GM19193 (cell line): ENCODE data around the gene CYFIP1.

Experiments used
- POLR2A ChIP-seq: IDR thresholded peaks from 4 replicates; pipeline ENCODE4 v1.6.1; 2011; ENCODE audit not compliant: insufficient read depth, insufficient read length; ENCODE audit errors: extremely low read depth

Gene CYFIP1

GRCh38 chr15:22944651-22945050 lies 35.5 kb downstream of the CYFIP1 start:
- TF ChIP-seq POLR2A: no peak

DNA sequence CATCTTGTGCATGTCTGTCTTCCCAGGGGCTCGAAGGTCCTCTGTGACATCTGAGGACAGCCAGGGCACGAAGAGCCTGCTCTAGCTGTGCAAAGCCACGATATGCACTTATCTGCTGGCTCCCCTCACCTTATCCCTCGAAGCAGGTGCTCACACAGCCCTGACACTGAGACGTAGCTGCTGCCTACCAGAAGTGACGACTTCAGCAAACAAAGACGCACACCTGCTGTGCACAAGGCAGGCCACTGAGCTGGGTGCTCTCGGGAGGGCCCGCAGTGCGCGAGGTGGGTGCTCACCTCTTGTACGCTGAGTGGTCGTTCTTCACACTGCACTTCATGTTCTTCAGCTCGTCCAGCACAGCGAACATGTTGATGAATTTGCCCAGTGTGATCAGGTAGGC lies 37.3 kb downstream of the CYFIP1 start:
- TF ChIP-seq POLR2A: no peak

- no peak for TF ChIP-seq POLR2A
Observed at GRCh38 chr15:22942306-22942855, 37.8 kb downstream of the CYFIP1 start.

GRCh38 chr15:22941179-22941578 lies 39.0 kb downstream of the CYFIP1 start:
- TF ChIP-seq POLR2A: no peak

DNA sequence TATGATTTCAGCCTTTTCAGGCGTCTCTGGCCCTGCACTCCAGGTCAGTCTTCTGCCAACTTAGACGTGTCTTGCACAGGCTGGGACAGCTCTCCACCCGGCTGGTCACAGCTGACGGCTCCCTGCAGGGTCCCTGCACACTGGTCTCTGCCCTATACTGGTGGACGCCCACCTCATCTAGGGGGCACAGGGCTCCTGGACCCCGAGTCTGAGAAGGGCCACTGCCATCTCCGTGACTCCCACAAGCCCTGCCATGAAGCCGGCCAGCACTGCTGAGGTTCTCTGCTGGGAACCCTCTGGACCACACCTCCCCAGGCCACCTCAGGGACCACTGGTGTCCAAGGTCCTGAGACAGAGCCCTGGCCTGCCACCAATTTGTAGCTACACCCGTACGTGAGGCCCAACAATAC lies 40.5 kb downstream of the CYFIP1 start:
- TF ChIP-seq POLR2A: no peak

- TF ChIP-seq POLR2A: no peak
Observed at GRCh38 chr15:22939051-22939450, 41.1 kb downstream of the CYFIP1 start.

GRCh38 chr15:22936577-22937472 lies 43.3 kb downstream of the CYFIP1 start:
- no peak for TF ChIP-seq POLR2A

GRCh38 chr15:22933641-22934061 lies 46.5 kb downstream of the CYFIP1 start:
- TF ChIP-seq POLR2A: no peak

DNA sequence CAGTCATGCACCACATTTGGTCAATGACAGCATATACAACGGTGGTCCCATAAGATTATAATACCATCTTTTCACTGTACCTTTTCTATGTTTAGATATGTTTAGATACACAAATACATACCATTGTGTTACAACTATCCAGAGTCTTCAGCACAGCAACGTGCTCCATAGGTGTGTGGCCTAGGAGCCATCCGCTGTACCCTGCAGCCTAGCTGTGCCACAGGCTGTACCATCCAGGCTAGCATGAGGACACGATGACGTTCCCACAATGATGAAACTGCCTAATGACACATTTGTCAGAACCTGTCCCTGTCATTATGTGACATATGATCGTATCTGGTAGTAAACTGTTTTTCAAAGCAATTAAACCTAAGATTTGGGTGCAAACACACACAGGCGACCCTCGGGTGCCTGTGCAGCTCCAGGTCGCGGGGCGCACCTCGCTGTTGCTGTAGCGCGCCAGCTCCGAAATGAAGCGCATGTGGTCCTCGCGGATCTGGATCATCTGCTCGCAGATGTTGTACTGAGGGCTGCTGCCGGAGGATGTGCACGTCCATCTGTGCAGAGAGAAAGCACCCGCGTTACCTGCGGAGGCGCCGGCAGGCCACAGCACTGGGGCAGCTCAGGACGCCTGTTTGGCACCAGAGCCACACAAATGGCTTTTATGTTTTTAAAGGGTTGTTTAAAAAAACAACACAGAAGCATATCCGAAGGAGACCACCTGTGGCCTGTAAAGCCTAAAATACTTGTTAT lies 48.2 kb downstream of the CYFIP1 start:
- no peak for TF ChIP-seq POLR2A

DNA sequence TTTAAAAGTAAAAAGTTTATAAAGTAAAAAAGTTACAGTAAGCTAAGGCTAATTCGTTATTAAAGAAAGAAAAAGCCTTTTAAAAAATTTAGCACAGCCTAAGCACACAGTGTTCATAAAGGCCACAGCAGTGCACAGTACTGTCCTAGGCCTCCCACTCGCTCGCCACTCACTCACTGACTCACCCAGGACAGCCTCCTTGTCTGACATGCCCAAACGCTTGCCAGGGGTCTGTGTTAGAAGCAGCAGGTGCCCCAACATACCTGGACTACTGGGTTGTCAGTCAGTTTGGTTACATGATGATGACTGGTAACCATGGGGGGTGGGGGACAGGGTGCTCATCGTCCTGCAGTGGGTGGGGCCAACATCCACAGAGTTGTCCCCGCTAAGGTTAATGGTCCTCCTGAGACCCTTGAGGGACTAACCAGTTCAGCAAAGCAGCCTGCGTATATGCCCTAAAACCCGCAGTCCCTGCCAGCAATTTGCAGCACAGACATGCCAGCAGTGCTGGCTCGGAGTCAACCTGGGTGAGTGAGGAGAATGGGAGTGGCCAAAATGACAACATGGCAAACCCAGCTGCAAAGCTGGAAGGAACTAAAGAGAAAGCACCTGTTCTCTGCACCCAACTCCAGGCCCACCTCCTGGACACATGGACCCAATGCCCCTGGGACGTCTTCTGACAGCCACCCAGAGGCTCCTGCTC lies 49.2 kb downstream of the CYFIP1 start:
- TF ChIP-seq POLR2A: no peak

DNA sequence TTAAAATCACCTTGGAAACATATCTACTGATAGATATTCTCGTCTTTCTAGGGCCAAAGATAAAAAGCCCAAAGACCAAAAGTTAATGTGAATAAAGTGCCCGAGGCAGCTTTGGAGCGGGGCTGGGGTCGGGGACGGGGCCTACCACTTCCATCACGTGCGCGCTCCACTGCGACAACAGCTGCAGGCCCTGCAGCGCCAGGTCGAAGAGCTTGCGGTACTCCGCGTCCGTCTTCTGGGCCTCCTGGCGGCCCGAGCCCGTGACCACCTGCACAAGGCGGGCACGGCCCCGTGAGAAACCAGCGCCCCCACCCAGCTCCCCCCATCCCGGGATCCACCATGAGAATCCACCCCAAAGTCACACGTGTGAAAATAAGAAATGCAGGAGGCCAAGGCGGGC lies 52.4 kb downstream of the CYFIP1 start:
- no peak for TF ChIP-seq POLR2A

DNA sequence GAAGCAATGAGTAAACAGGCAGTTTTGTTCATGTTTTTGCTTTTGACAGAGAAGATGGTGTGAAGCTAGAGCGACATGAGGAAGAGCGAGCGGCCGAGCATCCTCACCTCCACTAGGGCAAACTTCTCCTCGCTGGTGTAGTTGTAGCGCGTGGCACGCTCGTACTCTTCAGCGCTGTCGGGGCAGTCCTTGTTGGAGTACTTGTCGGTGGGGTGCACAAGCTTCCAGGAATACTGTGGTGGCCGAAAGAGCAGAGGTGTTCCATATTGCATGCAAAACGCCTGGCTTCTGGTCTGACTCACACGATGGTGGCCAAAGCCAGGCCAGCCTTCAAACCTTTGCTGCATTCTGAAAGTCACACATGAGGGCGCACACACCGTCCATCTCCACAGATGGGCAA lies 54.3 kb downstream of the CYFIP1 start:
- TF ChIP-seq POLR2A: no peak

- no peak for TF ChIP-seq POLR2A
Observed at GRCh38 chr15:22922003-22922402, 58.2 kb downstream of the CYFIP1 start.

GRCh38 chr15:22919171-22919570 lies 61.0 kb downstream of the CYFIP1 start:
- TF ChIP-seq POLR2A: no peak

GRCh38 chr15:22918596-22919140 lies 61.5 kb downstream of the CYFIP1 start:
- TF ChIP-seq POLR2A: no peak
